NB4 (cell line): ENCODE data around the gene CASZ1.

ENCODE experiments used
- POLR2A ChIP-seq: IDR thresholded peaks from 2 replicates; pipeline ENCODE4 v1.6.1; 2011; ENCODE audit warnings: mild to moderate bottlenecking; ENCODE audit not compliant: insufficient read length; ENCODE audit errors: extremely low read depth
- TF ChIP-seq, protein P1 (sequence below): IDR thresholded peaks from one replicate; pipeline ENCODE4 v1.5.1; 2012; ENCODE audit warnings: low read depth, low read length
- TF ChIP-seq, protein P2 (sequence below): IDR thresholded peaks from 2 replicates; pipeline ENCODE4 v1.6.1; 2011; ENCODE audit warnings: low read depth, low read length

DNA sequence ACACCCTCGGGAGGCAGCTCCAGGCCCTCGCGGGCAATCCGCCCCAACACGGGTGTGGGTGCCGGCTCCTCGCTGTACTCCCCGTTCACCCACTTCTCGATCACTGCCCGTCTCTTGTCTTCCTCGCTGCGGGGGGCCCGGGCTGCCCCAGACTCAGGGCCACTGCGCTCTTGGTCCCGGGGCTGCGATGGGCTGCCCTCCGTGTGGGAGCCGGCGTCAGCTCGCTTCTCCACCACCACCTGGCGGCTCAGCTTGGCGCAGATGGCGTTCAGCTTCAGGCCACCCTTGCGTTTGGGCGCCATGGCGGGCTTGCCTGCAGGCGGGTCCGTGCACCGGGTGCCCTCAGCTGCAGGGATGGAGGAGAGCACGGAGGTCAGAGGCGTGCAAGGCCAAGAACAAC, 131.2 kb downstream of the CASZ1 start:
- no peak for TF ChIP-seq POLR2A
- TF ChIP-seq, protein P1, sequence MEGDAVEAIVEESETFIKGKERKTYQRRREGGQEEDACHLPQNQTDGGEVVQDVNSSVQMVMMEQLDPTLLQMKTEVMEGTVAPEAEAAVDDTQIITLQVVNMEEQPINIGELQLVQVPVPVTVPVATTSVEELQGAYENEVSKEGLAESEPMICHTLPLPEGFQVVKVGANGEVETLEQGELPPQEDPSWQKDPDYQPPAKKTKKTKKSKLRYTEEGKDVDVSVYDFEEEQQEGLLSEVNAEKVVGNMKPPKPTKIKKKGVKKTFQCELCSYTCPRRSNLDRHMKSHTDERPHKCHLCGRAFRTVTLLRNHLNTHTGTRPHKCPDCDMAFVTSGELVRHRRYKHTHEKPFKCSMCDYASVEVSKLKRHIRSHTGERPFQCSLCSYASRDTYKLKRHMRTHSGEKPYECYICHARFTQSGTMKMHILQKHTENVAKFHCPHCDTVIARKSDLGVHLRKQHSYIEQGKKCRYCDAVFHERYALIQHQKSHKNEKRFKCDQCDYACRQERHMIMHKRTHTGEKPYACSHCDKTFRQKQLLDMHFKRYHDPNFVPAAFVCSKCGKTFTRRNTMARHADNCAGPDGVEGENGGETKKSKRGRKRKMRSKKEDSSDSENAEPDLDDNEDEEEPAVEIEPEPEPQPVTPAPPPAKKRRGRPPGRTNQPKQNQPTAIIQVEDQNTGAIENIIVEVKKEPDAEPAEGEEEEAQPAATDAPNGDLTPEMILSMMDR = no peak
- TF ChIP-seq, protein P2, sequence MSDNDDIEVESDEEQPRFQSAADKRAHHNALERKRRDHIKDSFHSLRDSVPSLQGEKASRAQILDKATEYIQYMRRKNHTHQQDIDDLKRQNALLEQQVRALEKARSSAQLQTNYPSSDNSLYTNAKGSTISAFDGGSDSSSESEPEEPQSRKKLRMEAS = no peak
